ENCODE measurements around the gene KLHL29.

GRCh38 chr2:23649819-23650218, 264.8 kb downstream of the KLHL29 start:
- no peak for TF ChIP-seq EZH2phosphoT487 (IDR thresholded peaks at IDR 0.05; ENCODE audit: low read length)
- no peak for TF ChIP-seq CTCF (IDR thresholded peaks at IDR 0.05; ENCODE audit: low read length)
- TF ChIP-seq EZH2 (optimal IDR thresholded peaks at IDR 0.05; ENCODE audit: low read depth, low read length) = no peak
